Measurements from ENCODE around the gene EXOC6B. TPM values are rescaled to one million over a fixed set of nuclear protein-coding genes. Genes with fewer than 3 reads are reported as not detected.

EXOC6B gene
- total RNA-seq, 2 donors from 2014 or later = 10.4 to 11.6 TPM

Other genes with a start within 250 kb of the EXOC6B start
- 1 to 10 TPM in 1 of 2 donors, under 1 TPM in 1; 0.65 to 1.9 TPM for gene SPR, start 61.4 kb upstream of the EXOC6B start, total RNA-seq
- under 1 TPM; 0.44 to 0.50 TPM for gene EMX1, start 91.5 kb upstream of the EXOC6B start, total RNA-seq
- 10 to 100 TPM in 1 of 2 donors, 1 to 10 TPM in 1; 9.1 to 10.1 TPM for gene SFXN5, start 245.7 kb upstream of the EXOC6B start, total RNA-seq